ENCODE data around the gene TMIGD3.

Gene TMIGD3

GRCh38 chr1:111507411-111508201, 4.2 kb upstream of the TMIGD3 start:
- no peak for DNase-seq

GRCh38 chr1:111506561-111506960, 3.1 kb upstream of the TMIGD3 start:
- DNase-seq = no peak

DNA sequence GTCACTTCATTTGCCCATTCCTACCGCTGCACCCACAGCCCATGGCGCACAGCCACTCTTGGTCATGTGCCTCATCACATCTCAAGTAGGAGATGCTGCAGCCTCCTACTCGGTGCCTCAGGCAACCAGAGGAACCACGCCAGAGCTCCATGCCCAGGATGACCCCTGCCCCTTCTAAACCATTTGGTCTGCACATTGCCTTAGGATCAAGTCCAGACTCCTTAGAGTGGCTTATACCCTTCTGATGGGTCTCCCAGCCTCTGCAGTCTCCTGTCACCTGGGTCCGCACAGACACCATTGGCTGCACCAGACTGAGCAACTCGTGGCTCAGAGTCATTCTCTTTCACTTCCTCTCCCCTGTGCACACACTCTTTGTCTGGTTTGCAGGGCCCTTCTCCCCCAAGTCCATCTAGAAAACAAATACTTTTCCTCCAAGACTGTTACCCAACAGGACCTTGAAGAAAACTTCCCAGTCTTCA, 2.2 kb upstream of the TMIGD3 start:
- no peak for DNase-seq

DNA sequence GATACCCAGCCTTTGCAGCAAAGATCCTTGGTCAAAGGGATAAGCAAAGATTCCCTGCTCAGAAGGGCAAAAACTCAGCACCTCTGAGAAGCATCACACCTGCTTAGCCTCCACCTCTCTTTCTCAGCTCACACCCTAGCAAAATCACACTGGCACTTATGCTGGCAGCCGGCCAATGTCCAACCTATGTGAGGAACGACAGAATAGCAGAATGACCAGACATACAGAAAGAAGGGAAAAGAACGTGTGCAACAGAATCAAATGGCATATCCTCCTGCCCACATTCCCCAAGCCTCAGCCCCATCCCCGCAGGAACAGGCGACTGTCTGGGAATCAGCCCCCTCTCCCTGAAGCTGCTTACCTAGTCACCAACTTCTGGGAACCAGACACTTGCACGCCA, 664 bp upstream of the TMIGD3 start:
- DNase-seq = peak; percentile 5

DNA sequence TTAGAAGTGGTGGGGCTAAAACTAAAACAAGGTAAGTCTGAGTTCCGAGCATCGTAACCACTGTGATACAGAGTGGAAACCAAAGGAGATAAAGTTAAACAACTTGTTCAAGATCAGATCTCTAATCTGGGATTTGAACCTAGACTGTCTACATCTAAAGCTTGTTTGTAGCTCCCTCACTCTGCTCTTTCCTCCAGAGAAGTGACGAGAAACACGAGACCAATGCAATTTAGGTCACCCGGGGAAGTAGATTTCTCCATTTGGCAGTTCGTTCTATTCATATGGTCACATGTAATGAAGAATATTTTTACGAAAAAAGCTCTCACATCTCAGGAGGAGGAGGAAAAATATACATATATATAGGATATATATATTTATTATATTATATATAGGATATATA, 1.8 kb downstream of the TMIGD3 start:
- no peak for DNase-seq

GRCh38 chr1:111499026-111499785, 4.2 kb downstream of the TMIGD3 start:
- no peak for DNase-seq

GRCh38 chr1:111497592-111497991, 5.8 kb downstream of the TMIGD3 start:
- no peak for DNase-seq

DNA sequence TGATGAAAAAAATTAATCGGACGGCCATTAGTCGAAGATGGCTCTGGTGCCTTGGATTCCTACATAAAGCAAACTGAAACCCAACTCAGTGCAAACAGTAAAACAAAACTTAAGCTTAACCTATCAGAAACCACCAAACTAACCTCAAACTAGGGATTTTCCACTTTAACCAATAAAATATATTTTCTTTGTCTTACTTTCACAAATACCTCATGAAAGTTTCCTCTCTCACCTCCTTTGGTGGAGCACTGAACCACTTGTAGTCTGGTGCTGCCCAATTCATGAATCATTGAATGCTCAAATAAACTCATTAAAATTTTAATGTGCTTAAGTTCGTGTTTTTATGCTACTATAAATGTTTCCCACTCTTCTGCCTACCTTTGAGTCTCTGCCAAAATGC, 7.0 kb downstream of the TMIGD3 start:
- DNase-seq = no peak

DNA sequence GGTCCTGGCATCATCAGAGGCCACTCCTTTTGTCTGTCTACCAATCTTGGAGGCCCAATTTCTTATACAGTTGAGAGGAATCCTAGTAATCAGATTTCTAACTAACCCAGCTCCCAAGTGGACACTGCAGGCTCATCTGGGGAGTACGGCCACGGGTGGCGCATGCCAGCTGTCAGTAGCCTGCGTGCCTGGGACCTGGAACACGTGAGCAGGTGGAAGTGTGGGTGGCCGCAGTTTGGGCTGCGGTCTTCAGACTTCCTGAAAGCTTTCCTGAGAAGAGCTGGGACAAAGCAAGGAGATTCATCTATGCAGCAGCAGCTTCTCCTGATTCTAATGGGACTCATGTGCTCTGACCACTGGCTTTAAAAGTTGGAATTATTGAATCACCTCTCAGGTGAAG, 12.4 kb downstream of the TMIGD3 start:
- DNase-seq = no peak

GRCh38 chr1:111490220-111490619, 13.2 kb downstream of the TMIGD3 start:
- DNase-seq = no peak

- DNase-seq = no peak
These were observed 13.8 kb downstream of the TMIGD3 start for GRCh38 chr1:111489604-111490003.

DNA sequence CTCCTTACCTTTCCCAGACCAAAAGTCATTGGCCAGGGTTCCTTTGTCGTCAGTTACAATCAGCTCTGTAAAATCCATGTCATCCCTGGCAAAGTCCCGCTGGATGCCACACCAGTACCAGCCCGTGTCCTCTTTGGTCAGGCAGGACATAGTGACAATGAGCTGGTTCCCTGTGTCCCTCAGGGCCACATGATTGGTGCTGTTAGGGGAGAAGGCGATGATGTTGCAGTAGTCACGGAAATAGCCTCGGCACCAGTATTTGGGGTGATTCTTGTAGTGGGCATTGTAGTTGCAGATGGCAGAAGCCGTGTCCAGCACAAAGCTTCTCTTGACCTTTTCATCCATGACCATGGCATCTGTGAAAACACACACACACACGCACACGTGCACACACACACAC, 14.8 kb downstream of the TMIGD3 start:
- DNase-seq = no peak

GRCh38 chr1:111487133-111487532, 16.3 kb downstream of the TMIGD3 start:
- no peak for DNase-seq

GRCh38 chr1:111486431-111486830, 17.0 kb downstream of the TMIGD3 start:
- DNase-seq = no peak

- no peak for DNase-seq
These were observed 18.9 kb downstream of the TMIGD3 start for GRCh38 chr1:111484391-111485026.

DNA sequence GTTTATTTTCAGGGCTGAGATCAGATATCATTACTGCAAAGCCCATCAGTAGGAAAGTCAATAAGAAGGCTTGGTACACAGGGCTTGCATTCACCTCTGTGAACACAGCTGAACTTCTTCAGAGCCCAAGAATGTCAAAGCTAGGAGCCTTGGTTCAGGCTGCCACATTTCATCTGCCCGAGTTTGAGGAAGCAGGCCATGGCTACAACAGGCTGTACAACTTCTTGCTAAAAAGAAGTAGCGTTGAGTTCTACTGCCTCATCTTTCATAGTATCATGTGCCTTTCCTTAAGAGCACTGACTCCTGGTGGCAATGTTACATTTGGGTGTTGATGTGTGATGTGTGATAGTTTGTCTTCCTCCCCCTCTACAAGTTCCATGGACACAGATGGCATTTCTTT, 19.6 kb downstream of the TMIGD3 start:
- no peak for DNase-seq

- DNase-seq = no peak
These were observed 20.3 kb downstream of the TMIGD3 start for GRCh38 chr1:111483166-111483565.

DNA sequence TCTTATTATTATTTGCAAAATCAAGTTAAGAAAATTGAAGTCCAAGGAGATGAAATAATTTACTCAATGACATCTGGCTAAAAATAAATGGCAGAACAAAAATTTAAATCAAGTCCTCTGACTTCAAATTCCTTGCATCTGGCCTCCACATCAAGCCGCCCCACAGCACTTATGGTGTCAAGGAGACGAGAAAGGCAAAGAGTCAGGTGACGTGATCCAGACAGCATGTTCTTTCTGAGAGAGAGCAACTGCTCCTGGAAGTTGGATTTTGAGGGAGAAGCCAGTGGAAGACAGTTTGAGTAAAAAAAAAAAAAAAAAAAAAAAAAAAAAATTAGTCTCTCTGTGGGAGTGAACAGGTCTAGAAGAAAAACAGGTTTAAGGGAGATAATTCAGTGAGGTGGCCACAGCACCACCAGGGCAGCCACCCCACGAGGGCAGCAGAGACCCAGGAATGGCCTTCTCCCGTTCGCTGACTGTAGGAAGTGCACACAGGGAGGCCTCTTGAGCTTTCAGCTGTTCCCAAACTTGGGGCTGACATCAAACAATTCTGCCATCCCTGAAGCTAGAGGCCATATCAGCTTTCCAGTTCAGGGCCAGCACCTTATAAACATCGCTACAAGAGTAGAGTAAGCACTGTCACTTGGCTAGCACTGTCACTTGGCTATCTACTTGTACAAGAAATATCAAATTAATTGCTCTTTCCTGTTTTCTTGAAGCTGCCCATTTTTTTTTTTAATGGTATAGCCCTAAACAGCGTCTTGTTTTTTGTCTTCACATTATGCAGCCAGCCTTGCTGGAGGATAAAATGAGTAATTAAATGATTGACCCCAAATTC, 21.8 kb downstream of the TMIGD3 start:
- DNase-seq = peak; percentile 31

DNA sequence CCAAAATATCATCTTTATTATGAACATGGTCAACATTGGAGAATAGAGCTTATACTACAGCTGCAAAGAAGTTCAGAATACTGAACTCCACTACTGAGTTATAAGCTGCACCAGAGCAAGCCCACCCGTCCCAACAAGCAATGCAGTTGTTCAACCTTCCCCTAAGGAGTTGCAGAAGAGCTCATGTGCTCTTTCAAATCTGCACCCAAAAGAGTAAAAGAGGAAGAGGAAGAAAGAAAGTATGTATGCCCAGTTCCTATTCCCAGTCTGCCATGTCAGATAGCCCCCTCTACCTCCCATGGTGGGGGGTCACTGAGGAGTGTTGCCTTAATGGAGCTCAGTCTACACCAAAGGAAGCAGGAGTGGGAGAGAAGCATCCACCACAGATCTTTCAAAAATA, 22.8 kb downstream of the TMIGD3 start:
- no peak for DNase-seq

DNA sequence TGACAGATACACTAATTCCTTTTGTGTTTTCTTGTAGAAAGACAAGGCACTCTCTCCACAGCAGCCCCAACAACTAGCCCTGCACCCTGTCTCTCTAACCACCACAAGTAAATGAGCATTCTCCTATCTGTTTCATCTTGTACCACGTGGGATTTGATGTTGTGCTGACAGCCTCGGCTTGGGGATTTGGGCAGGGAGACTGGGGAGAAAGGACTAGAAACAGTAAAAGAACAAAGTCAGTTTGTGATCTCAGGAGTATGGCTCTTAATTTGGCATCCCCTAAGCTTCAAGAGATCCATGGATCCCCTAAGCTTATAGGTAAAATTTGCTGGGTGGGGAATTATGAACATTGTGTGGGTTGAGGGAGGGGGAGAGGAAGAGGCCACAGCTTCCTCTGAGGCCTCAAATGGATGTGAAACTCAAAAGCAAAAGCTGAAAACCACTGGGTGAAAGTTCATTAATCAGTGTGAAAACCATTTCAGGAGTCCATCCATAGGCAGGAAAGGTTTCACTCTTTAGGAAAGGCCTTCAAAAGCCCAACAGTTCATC, 26.6 kb downstream of the TMIGD3 start:
- DNase-seq = no peak

GRCh38 chr1:111476214-111476613, 27.2 kb downstream of the TMIGD3 start:
- no peak for DNase-seq

DNA sequence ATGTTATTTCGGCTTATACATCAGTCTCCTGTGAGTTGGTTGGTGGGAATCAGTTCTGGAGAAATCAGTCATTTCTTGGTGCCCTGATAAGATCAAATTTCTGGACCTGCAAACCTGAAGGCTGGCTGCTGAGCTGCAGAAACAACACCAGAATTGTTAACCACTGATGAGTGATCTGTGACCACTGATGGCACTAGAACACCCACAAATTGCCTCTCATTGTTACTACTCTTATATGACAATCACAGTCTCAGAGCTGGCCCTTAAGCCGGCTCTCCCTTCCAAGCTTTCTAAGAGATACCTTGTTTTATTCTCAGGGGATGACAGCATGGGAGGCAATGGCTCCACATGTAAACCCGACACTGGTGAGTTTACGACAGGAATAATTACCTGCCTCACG, 27.7 kb downstream of the TMIGD3 start:
- DNase-seq = no peak

DNA sequence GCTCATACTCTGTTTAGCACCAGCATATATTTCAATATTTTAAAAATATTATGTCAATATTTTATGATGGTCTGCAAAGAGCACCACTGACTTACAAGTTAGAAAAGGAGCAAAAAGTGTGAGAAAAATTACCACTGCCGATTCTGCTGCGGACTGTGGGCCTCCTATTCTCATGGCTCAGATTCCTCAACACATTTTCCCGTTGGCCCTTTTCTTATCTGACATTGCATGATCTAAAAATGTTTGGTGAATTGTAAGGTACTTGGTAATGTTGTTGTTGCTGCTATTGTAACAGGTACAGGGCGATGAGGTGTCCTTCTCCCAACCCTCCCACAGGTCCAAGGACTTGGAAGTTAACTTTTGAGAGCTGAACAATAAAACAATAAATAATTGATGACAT, 28.9 kb downstream of the TMIGD3 start:
- no peak for DNase-seq
